ENCODE results near the gene IRX3. TPM values are rescaled to one million over a fixed set of nuclear protein-coding genes. Genes with fewer than 3 reads are reported as not detected.

IRX3 gene
- total RNA-seq, 1 donor from 2014 or later, result 94.4 TPM

GRCh38 chr16:54284319-54284930 is 2.2 kb downstream of the IRX3 start:
- Histone ChIP-seq H3K4me3 (peak overlapping the region; percentile 83), H3K36me3 (peaks cover 11% of the 10 kb centered on the region), H3K27me3 (ENCODE audit: low read depth) (peaks cover 64% of the 10 kb centered on the region), H3K27ac (replicated peaks) (peak overlapping the region; percentile 93), H3K4me1 (peaks cover 56% of the 10 kb centered on the region), H3K9me3 (replicated peaks) (no peaks in the 10 kb centered on the region)
- intact Hi-C loops (cut with micrococcal nuclease), result loop anchor here (10.0 kb wide), 1 partner anchor 530 kb away; no protein-coding TSS in a partner anchor
- DNase-seq, result no peak
- TF ChIP-seq CTCF (IDR thresholded peaks at IDR 0.05; ENCODE audit: borderline replicate concordance), result no peak

GRCh38 chr16:54283725-54284318 is 2.8 kb downstream of the IRX3 start:
- Histone ChIP-seq H3K27me3 (ENCODE audit: low read depth) (peaks cover 58% of the 10 kb centered on the region), H3K27ac (replicated peaks) (peak overlapping the region; percentile 93), H3K9me3 (replicated peaks) (no peaks in the 10 kb centered on the region), H3K4me3 (peak overlapping the region; percentile 83), H3K36me3 (peaks cover 11% of the 10 kb centered on the region), H3K4me1 (peaks cover 56% of the 10 kb centered on the region)
- no peak for DNase-seq
- intact Hi-C loops (cut with micrococcal nuclease), result loop anchor here (10.0 kb wide), 1 partner anchor 531 kb away; no protein-coding TSS in a partner anchor
- TF ChIP-seq CTCF (IDR thresholded peaks at IDR 0.05; ENCODE audit: borderline replicate concordance), result no peak

- DNase-seq, result no peak
- Histone ChIP-seq H3K27ac (replicated peaks) (peak overlapping the region; percentile 93), H3K4me3 (peak overlapping the region; percentile 83), H3K9me3 (replicated peaks) (no peaks in the 10 kb centered on the region), H3K4me1 (peaks cover 56% of the 10 kb centered on the region), H3K27me3 (ENCODE audit: low read depth) (peaks cover 51% of the 10 kb centered on the region), H3K36me3 (peaks cover 11% of the 10 kb centered on the region)
- intact Hi-C loops (cut with micrococcal nuclease), result loop anchor here (10.0 kb wide), 1 partner anchor 532 kb away; no protein-coding TSS in a partner anchor
- TF ChIP-seq CTCF (IDR thresholded peaks at IDR 0.05; ENCODE audit: borderline replicate concordance), result no peak
Observed at GRCh38 chr16:54282928-54283724, 3.5 kb downstream of the IRX3 start.

- Histone ChIP-seq H3K4me1 (peaks cover 52% of the 10 kb centered on the region), H3K27ac (replicated peaks) (peak overlapping the region; percentile 48), H3K27me3 (ENCODE audit: low read depth) (peaks cover 43% of the 10 kb centered on the region), H3K36me3 (peaks cover 11% of the 10 kb centered on the region), H3K4me3 (peak overlapping the region; percentile 83), H3K9me3 (replicated peaks) (no peaks in the 10 kb centered on the region)
- peak; percentile 64 for DNase-seq
- intact Hi-C loops (cut with micrococcal nuclease), result loop anchor here (10.0 kb wide), 1 partner anchor 532 kb away; no protein-coding TSS in a partner anchor
- TF ChIP-seq CTCF (IDR thresholded peaks at IDR 0.05; ENCODE audit: borderline replicate concordance), result peak; percentile 80
Observed at GRCh38 chr16:54282202-54282927, 4.2 kb downstream of the IRX3 start.
